HG03442 (cell line): ENCODE data around the gene RRM1.
A peak's percentile ranks its signal among the peaks of the same experiment; 100 is the strongest.
"Not testable (repeated sequence)": the region's sequence is repeated elsewhere in the genome, so short reads cannot be mapped to it uniquely, and the experiment has no call there.

Experiments used
- ATAC-seq: cut with Tn5 transposase; IDR thresholded peaks from one replicate; pipeline ENCODE4 v1.9.1; 2021; ENCODE audit warnings: mild to moderate bottlenecking, moderate library complexity; ENCODE audit not compliant: unreplicated experiment

Gene RRM1

GRCh38 chr11:4094348-4095291 lies at the start of gene RRM1:
RRM1 (plus strand) TSS chr11:4094799; CDS start chr11:4095013, 214 bp downstream.
- peak; percentile 94 for ATAC-seq

- ATAC-seq = no peak
These were observed 49.5 kb upstream of the RRM1 start for GRCh38 chr11:4044976-4045646.

- ATAC-seq = no peak
These were observed 46.3 kb upstream of the RRM1 start for GRCh38 chr11:4048340-4048739.

- no peak for ATAC-seq
These were observed 45.6 kb upstream of the RRM1 start for GRCh38 chr11:4049006-4049405.

- ATAC-seq = no peak
These were observed 44.5 kb upstream of the RRM1 start for GRCh38 chr11:4050138-4050537.

GRCh38 chr11:4053200-4053599 lies 41.4 kb upstream of the RRM1 start:
- not testable (repeated sequence) for ATAC-seq

GRCh38 chr11:4054643-4055042 lies 40.0 kb upstream of the RRM1 start:
- no peak for ATAC-seq

GRCh38 chr11:4059424-4059823 lies 35.2 kb upstream of the RRM1 start:
- ATAC-seq = no peak

- no peak for ATAC-seq
These were observed 34.2 kb upstream of the RRM1 start for GRCh38 chr11:4060182-4060923.

GRCh38 chr11:4061700-4062099 lies 32.9 kb upstream of the RRM1 start:
- ATAC-seq = no peak

GRCh38 chr11:4063348-4063747 lies 31.3 kb upstream of the RRM1 start:
- ATAC-seq = no peak

- ATAC-seq = no peak
These were observed 30.2 kb upstream of the RRM1 start for GRCh38 chr11:4064278-4064955.

GRCh38 chr11:4065086-4065485 lies 29.5 kb upstream of the RRM1 start:
- ATAC-seq = no peak

- ATAC-seq = no peak
These were observed 28.8 kb upstream of the RRM1 start for GRCh38 chr11:4065601-4066377.

GRCh38 chr11:4066910-4067309 lies 27.7 kb upstream of the RRM1 start:
- ATAC-seq = no peak

GRCh38 chr11:4068962-4069361 lies 25.6 kb upstream of the RRM1 start:
- no peak for ATAC-seq

GRCh38 chr11:4071325-4071724 lies 23.3 kb upstream of the RRM1 start:
- no peak for ATAC-seq

- no peak for ATAC-seq
These were observed 22.7 kb upstream of the RRM1 start for GRCh38 chr11:4071914-4072313.

GRCh38 chr11:4072668-4073285 lies 21.8 kb upstream of the RRM1 start:
- ATAC-seq = no peak

GRCh38 chr11:4074266-4074665 lies 20.3 kb upstream of the RRM1 start:
- ATAC-seq = no peak
